ENCODE data around the gene KRT79.

The KRT79 gene

GRCh38 chr12:52776913-52777395 lies 57.2 kb downstream of the KRT79 start, which contains the start of gene KRT76:
Gene KRT76, minus strand, starts transcription at chr12:52777345. Its CDS starts 54 bp downstream, at chr12:52777291.
- Histone ChIP-seq H3K27me3 (ENCODE audit: low read depth, low read length) (no peaks in the 10 kb centered on the region), H3K9me3 (ENCODE audit: control insufficient read depth in 1 of 2, low read length in 2 of 2) (no peaks in the 10 kb centered on the region), H3K4me1 (ENCODE audit: control insufficient read depth in 1 of 2, insufficient read depth in 2 of 2, low read length in 2 of 2) (no peaks in the 10 kb centered on the region)

GRCh38 chr12:52776435-52776834 lies 57.7 kb downstream of the KRT79 start:
- no peaks in the 10 kb centered on the region for H3K9me3 ChIP-seq (ENCODE audit: control insufficient read depth in 1 of 2, low read length in 2 of 2)
- H3K4me3 ChIP-seq (ENCODE audit: low read depth in 1 of 2, low read length in 2 of 2), result no peak overlapping the region
- H3K36me3 ChIP-seq (ENCODE audit: control insufficient read depth in 1 of 2, insufficient read depth in 2 of 2, low read length in 2 of 2), result no peaks in the 10 kb centered on the region
- H3K4me1 ChIP-seq (ENCODE audit: control insufficient read depth in 1 of 2, insufficient read depth in 2 of 2, low read length in 2 of 2), result no peaks in the 10 kb centered on the region
- H3K27ac ChIP-seq (ENCODE audit: low read length), result no peak overlapping the region
- H3K27me3 ChIP-seq (ENCODE audit: low read depth, low read length), result no peaks in the 10 kb centered on the region

More at GRCh38 chr12:52776913-52777395, 57.2 kb downstream of the KRT79 start, which contains the start of gene KRT76:
- H3K4me3 ChIP-seq (ENCODE audit: low read depth in 1 of 2, low read length in 2 of 2), result no peak within 1 kb of the TSS
- H3K27ac ChIP-seq (ENCODE audit: low read length), result no peak within 1 kb of the TSS
- H3K36me3 ChIP-seq (ENCODE audit: control insufficient read depth in 1 of 2, insufficient read depth in 2 of 2, low read length in 2 of 2), result no peaks in the 10 kb centered on the region

- Histone ChIP-seq H3K4me3 (ENCODE audit: low read depth in 1 of 2, low read length in 2 of 2) (no peak overlapping the region), H3K4me1 (ENCODE audit: control insufficient read depth in 1 of 2, insufficient read depth in 2 of 2, low read length in 2 of 2) (no peaks in the 10 kb centered on the region), H3K27ac (ENCODE audit: low read length) (no peak overlapping the region), H3K27me3 (ENCODE audit: low read depth, low read length) (no peaks in the 10 kb centered on the region), H3K36me3 (ENCODE audit: control insufficient read depth in 1 of 2, insufficient read depth in 2 of 2, low read length in 2 of 2) (no peaks in the 10 kb centered on the region), H3K9me3 (ENCODE audit: control insufficient read depth in 1 of 2, low read length in 2 of 2) (no peaks in the 10 kb centered on the region)
These were observed 59.4 kb downstream of the KRT79 start for GRCh38 chr12:52774629-52775250.

- no peak overlapping the region for H3K27ac ChIP-seq (ENCODE audit: low read length)
- H3K27me3 ChIP-seq (ENCODE audit: low read depth, low read length), result no peaks in the 10 kb centered on the region
- no peaks in the 10 kb centered on the region for H3K36me3 ChIP-seq (ENCODE audit: control insufficient read depth in 1 of 2, insufficient read depth in 2 of 2, low read length in 2 of 2)
- no peaks in the 10 kb centered on the region for H3K4me1 ChIP-seq (ENCODE audit: control insufficient read depth in 1 of 2, insufficient read depth in 2 of 2, low read length in 2 of 2)
- H3K9me3 ChIP-seq (ENCODE audit: control insufficient read depth in 1 of 2, low read length in 2 of 2), result no peaks in the 10 kb centered on the region
- no peak overlapping the region for H3K4me3 ChIP-seq (ENCODE audit: low read depth in 1 of 2, low read length in 2 of 2)
These were observed 61.3 kb downstream of the KRT79 start for GRCh38 chr12:52772772-52773171.

GRCh38 chr12:52772188-52772587 lies 61.9 kb downstream of the KRT79 start:
- Histone ChIP-seq H3K27ac (ENCODE audit: low read length) (no peak overlapping the region), H3K4me3 (ENCODE audit: low read depth in 1 of 2, low read length in 2 of 2) (no peak overlapping the region)

GRCh38 chr12:52771505-52771904 lies 62.6 kb downstream of the KRT79 start:
- no peak overlapping the region for H3K4me3 ChIP-seq (ENCODE audit: low read depth in 1 of 2, low read length in 2 of 2)
- H3K27me3 ChIP-seq (ENCODE audit: low read depth, low read length), result no peaks in the 10 kb centered on the region
- no peaks in the 10 kb centered on the region for H3K4me1 ChIP-seq (ENCODE audit: control insufficient read depth in 1 of 2, insufficient read depth in 2 of 2, low read length in 2 of 2)
- no peaks in the 10 kb centered on the region for H3K36me3 ChIP-seq (ENCODE audit: control insufficient read depth in 1 of 2, insufficient read depth in 2 of 2, low read length in 2 of 2)
- H3K27ac ChIP-seq (ENCODE audit: low read length), result no peak overlapping the region
- H3K9me3 ChIP-seq (ENCODE audit: control insufficient read depth in 1 of 2, low read length in 2 of 2), result no peaks in the 10 kb centered on the region

More at GRCh38 chr12:52772188-52772587, 61.9 kb downstream of the KRT79 start:
- H3K36me3 ChIP-seq (ENCODE audit: control insufficient read depth in 1 of 2, insufficient read depth in 2 of 2, low read length in 2 of 2), result no peaks in the 10 kb centered on the region
- H3K27me3 ChIP-seq (ENCODE audit: low read depth, low read length), result no peaks in the 10 kb centered on the region
- no peaks in the 10 kb centered on the region for H3K9me3 ChIP-seq (ENCODE audit: control insufficient read depth in 1 of 2, low read length in 2 of 2)
- H3K4me1 ChIP-seq (ENCODE audit: control insufficient read depth in 1 of 2, insufficient read depth in 2 of 2, low read length in 2 of 2), result no peaks in the 10 kb centered on the region

Data from muscle layer of duodenum (tissue), 2 donors.